Measurements from ENCODE around the gene PRDM16.

GRCh38 chr1:3296826-3297225 lies 227.8 kb downstream of the PRDM16 start:
- TF ChIP-seq MXI1 (conservative IDR thresholded peaks at IDR 0.05; ENCODE audit: poor library complexity, severe bottlenecking) (no peak), CTCF (IDR thresholded peaks at IDR 0.05; ENCODE audit: poor library complexity, severe bottlenecking) (no peak), POLR2AphosphoS5 (IDR thresholded peaks at IDR 0.05) (no peak), EP300 (conservative IDR thresholded peaks at IDR 0.05; ENCODE audit: poor library complexity, severe bottlenecking) (no peak), EZH2 (IDR thresholded peaks at IDR 0.05; ENCODE audit: borderline replicate concordance, insufficient read depth, low read length, poor library complexity, severe bottlenecking) (no peak)

Measured in neural cell (in vitro differentiated cells).